Measurements from ENCODE around the gene FBXL20. TPM values are rescaled to one million over a fixed set of nuclear protein-coding genes. Genes with fewer than 3 reads are reported as not detected.

FBXL20 gene
- total RNA-seq, 1 experiment from 2014 or later, result 17.2 TPM

GRCh38 chr17:39208136-39208535 is 193.3 kb downstream of the FBXL20 start (continued):
- TF ChIP-seq EZH2 (IDR thresholded peaks at IDR 0.05), result no peak
- TF ChIP-seq TCF7L2 (IDR thresholded peaks at IDR 0.05; ENCODE audit: borderline replicate concordance, extremely low read depth, insufficient read depth, insufficient read length), result no peak
- TF ChIP-seq ZNF274 (IDR thresholded peaks at IDR 0.05; ENCODE audit: low read depth, low read length), result no peak
- TF ChIP-seq, protein P1, sequence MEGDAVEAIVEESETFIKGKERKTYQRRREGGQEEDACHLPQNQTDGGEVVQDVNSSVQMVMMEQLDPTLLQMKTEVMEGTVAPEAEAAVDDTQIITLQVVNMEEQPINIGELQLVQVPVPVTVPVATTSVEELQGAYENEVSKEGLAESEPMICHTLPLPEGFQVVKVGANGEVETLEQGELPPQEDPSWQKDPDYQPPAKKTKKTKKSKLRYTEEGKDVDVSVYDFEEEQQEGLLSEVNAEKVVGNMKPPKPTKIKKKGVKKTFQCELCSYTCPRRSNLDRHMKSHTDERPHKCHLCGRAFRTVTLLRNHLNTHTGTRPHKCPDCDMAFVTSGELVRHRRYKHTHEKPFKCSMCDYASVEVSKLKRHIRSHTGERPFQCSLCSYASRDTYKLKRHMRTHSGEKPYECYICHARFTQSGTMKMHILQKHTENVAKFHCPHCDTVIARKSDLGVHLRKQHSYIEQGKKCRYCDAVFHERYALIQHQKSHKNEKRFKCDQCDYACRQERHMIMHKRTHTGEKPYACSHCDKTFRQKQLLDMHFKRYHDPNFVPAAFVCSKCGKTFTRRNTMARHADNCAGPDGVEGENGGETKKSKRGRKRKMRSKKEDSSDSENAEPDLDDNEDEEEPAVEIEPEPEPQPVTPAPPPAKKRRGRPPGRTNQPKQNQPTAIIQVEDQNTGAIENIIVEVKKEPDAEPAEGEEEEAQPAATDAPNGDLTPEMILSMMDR (IDR thresholded peaks at IDR 0.05 in 2 of 3, conservative IDR thresholded peaks at IDR 0.05 in 1 of 3; ENCODE audit: borderline replicate concordance in 1 of 3, insufficient read depth in 1 of 3, low read depth in 2 of 3, low read length in 2 of 3), result no peak
- no peak for TF ChIP-seq ZFX (IDR thresholded peaks at IDR 0.05)
- no peak for TF ChIP-seq EZH2phosphoT487 (IDR thresholded peaks at IDR 0.05; ENCODE audit: borderline replicate concordance)
- TF ChIP-seq, protein P2, sequence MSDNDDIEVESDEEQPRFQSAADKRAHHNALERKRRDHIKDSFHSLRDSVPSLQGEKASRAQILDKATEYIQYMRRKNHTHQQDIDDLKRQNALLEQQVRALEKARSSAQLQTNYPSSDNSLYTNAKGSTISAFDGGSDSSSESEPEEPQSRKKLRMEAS (IDR thresholded peaks at IDR 0.05), result no peak
- TF ChIP-seq SRF (IDR thresholded peaks at IDR 0.05; ENCODE audit: low read depth), result no peak
- no peak for TF ChIP-seq RAD21 (IDR thresholded peaks at IDR 0.05; ENCODE audit: low read depth)

GRCh38 chr17:39205112-39205526 is 196.3 kb downstream of the FBXL20 start:
- peak; percentile 16; the same call in 1 of the 2 replicates for TF ChIP-seq JUND (IDR thresholded peaks at IDR 0.05)
- no peak for TF ChIP-seq EZH2 (IDR thresholded peaks at IDR 0.05)
- TF ChIP-seq SRF (IDR thresholded peaks at IDR 0.05; ENCODE audit: low read depth), result no peak
- TF ChIP-seq CBX3 (IDR thresholded peaks at IDR 0.05; ENCODE audit: low read depth), result no peak
- TF ChIP-seq, protein P2 (IDR thresholded peaks at IDR 0.05), result no peak
- TF ChIP-seq, protein P1 (IDR thresholded peaks at IDR 0.05 in 2 of 3, conservative IDR thresholded peaks at IDR 0.05 in 1 of 3; ENCODE audit: borderline replicate concordance in 1 of 3, insufficient read depth in 1 of 3, low read depth in 2 of 3, low read length in 2 of 3), result no peak
- no peak for TF ChIP-seq YY1 (IDR thresholded peaks at IDR 0.05; ENCODE audit: extremely low read depth, insufficient replicate concordance, low read depth, low read length)
- TF ChIP-seq SIN3A (IDR thresholded peaks at IDR 0.05; ENCODE audit: low read depth), result no peak
- H2AFZ ChIP-seq (ENCODE audit: low read depth, low read length, poor library complexity, severe bottlenecking), result no peak overlapping the region
- H3K79me2 ChIP-seq (ENCODE audit: insufficient read depth, low read length), result peaks cover 28% of the 10 kb centered on the region
- ChIA-PET POLR2A (interaction anchor here (0.7 to 2.2 kb wide), 4 partner anchors 22 to 36 kb away, joined by 4 to 10 read pairs (median 6); no protein-coding TSS in a partner anchor), CTCF (interaction anchor here (1.1 to 6.1 kb wide), 7 partner anchors 14 to 417 kb away, joined by 5 to 105 read pairs (median 40); no protein-coding TSS in a partner anchor), RAD21 (ENCODE audit: low non-redundant PET in 1 of 2, low total read pairs in 2 of 2, uncharacterized antibody in 2 of 2, unreplicated experiment in 2 of 2) (interaction anchor here in 1 of 2 experiments (0.7 kb wide), 1 partner anchor 14 kb away, joined by 4 read pairs; no protein-coding TSS in a partner anchor)
- no peaks in the 10 kb centered on the region for H3K9me2 ChIP-seq (ENCODE audit: insufficient read depth)
- H3K4me3 ChIP-seq (replicated peaks in 1 of 2; ENCODE audit: low read depth in 1 of 2, low read length in 2 of 2), result no peak overlapping the region
- no peak overlapping the region for H3K4me2 ChIP-seq (ENCODE audit: low read length)
- intact Hi-C loops (cut with micrococcal nuclease), result loop anchor here (5.0 to 10.0 kb wide), 2 partner anchors 320 to 417 kb away; no protein-coding TSS in a partner anchor
- H3K9ac ChIP-seq (ENCODE audit: low read length), result no peak overlapping the region
- H4K20me1 ChIP-seq (ENCODE audit: insufficient read depth), result peaks cover 18% of the 10 kb centered on the region; the same call in 1 of the 2 replicates
- DNase-seq (ENCODE audit: low read depth, low spot score), result no peak
- peaks cover 9 to 34% of the 10 kb centered on the region in 2 experiments; a peak in 3 of 4 replicates for H3K4me1 ChIP-seq (ENCODE audit: control insufficient read depth in 1 of 2, insufficient read depth in 2 of 2, low read length in 2 of 2)
- no peaks in the 10 kb centered on the region for H3K9me3 ChIP-seq (ENCODE audit: control insufficient read depth in 1 of 2, insufficient read depth in 1 of 2, low read depth in 1 of 2, low read length in 2 of 2)
- ATAC-seq, result peak; percentile 11; the same call in 1 of the 2 replicates
- H3K36me3 ChIP-seq (ENCODE audit: control insufficient read depth in 1 of 2, insufficient read depth in 2 of 2, low read length in 2 of 2), result peaks cover 35 to 43% of the 10 kb centered on the region in 2 experiments
- no peaks in the 10 kb centered on the region for H3K27me3 ChIP-seq (ENCODE audit: insufficient read depth, low read length)
- H3K27ac ChIP-seq (ENCODE audit: low read depth, low read length), result no peak overlapping the region
- BruUV-seq (replicated peaks), result no TSS peak

Measured in HCT116 (cell line).